ENCODE measurements around the gene VAC14.

Gene VAC14

GRCh38 chr16:70694088-70694867, 106.7 kb downstream of the VAC14 start:
- peak; percentile 48 for FAIRE-seq
- peak; percentile 93 for DNase-seq (ENCODE audit: low spot score)

- DNase-seq (ENCODE audit: low spot score) (no peak), FAIRE-seq (no peak)
Measured at GRCh38 chr16:70692873-70693671, 107.9 kb downstream of the VAC14 start.

GRCh38 chr16:70692130-70692872, 108.7 kb downstream of the VAC14 start:
- FAIRE-seq (no peak), DNase-seq (ENCODE audit: low spot score) (no peak)

- DNase-seq (ENCODE audit: low spot score) (peak; percentile 75), FAIRE-seq (peak; percentile 9)
Measured at GRCh38 chr16:70691223-70692129, 109.5 kb downstream of the VAC14 start.

GRCh38 chr16:70689970-70690891, 110.7 kb downstream of the VAC14 start:
- DNase-seq (ENCODE audit: low spot score) (no peak), FAIRE-seq (no peak)

- no peak for DNase-seq (ENCODE audit: low spot score)
- FAIRE-seq = no peak
Measured at GRCh38 chr16:70689035-70689969, 111.7 kb downstream of the VAC14 start.

- FAIRE-seq = no peak
- no peak for DNase-seq (ENCODE audit: low spot score)
Measured at GRCh38 chr16:70688246-70688742, 112.7 kb downstream of the VAC14 start.

GRCh38 chr16:70687671-70688245, 113.2 kb downstream of the VAC14 start:
- no peak for DNase-seq (ENCODE audit: low spot score)
- no peak for FAIRE-seq

- DNase-seq (ENCODE audit: low spot score) (no peak), FAIRE-seq (no peak)
Measured at GRCh38 chr16:70687102-70687511, 113.9 kb downstream of the VAC14 start.

- no peak for FAIRE-seq
- DNase-seq (ENCODE audit: low spot score) = no peak
Measured at GRCh38 chr16:70686376-70687101, 114.4 kb downstream of the VAC14 start.

GRCh38 chr16:70685938-70686375, 115.0 kb downstream of the VAC14 start, which contains the start of gene MTSS2:
Gene MTSS2, minus strand, starts transcription at chr16:70686053. Its CDS starts 262 bp downstream, at chr16:70685791.
- FAIRE-seq = no peak
- peak; percentile 93 for DNase-seq (ENCODE audit: low spot score)

- no peak for FAIRE-seq
- no peak for DNase-seq (ENCODE audit: low spot score)
Measured at GRCh38 chr16:70685061-70685937, 115.7 kb downstream of the VAC14 start.

- FAIRE-seq = no peak
- DNase-seq (ENCODE audit: low spot score) = no peak
Measured at GRCh38 chr16:70684146-70685060, 116.6 kb downstream of the VAC14 start.

GRCh38 chr16:70683146-70683944, 117.6 kb downstream of the VAC14 start:
- FAIRE-seq = no peak

More at GRCh38 chr16:70683146-70683944, 117.6 kb downstream of the VAC14 start:
- no peak for DNase-seq (ENCODE audit: low spot score)
